K562 (cell line): ENCODE measurements around the gene PCDHGA4. TPM values are rescaled to one million over a fixed set of nuclear protein-coding genes. Genes with fewer than 3 reads are reported as not detected.
A peak's percentile ranks its signal among the peaks of the same experiment; 100 is the strongest.

ENCODE experiments used
- HNRNPLL ChIP-seq: fragments of 200-400 bp; formaldehyde crosslinking; IDR thresholded peaks from 2 replicates; pipeline ENCODE4 v1.6.1; 2017; ENCODE audit warnings: low read length, low read depth, mild to moderate bottlenecking; ENCODE audit not compliant: poor library complexity, severe bottlenecking
- MBD2 ChIP-seq: sonication (generic); IDR thresholded peaks from 2 replicates; pipeline ENCODE4 v1.6.1; 2016; ENCODE audit warnings: low read depth, borderline replicate concordance
- OTX1 ChIP-seq: fragments of 450-650 bp; formaldehyde crosslinking; IDR thresholded peaks from 2 replicates; pipeline ENCODE4 v1.4.0; 2022; ENCODE audit warnings: mild to moderate bottlenecking
- POLR2G ChIP-seq: fragments of 200-400 bp; formaldehyde crosslinking; IDR thresholded peaks from 2 replicates; pipeline ENCODE4 v1.6.1; 2017; ENCODE audit warnings: low read depth, mild to moderate bottlenecking, antibody characterized with exemption, low read length, moderate library complexity
- SNRNP70 ChIP-seq: fragments of 200-400 bp; formaldehyde crosslinking; optimal IDR thresholded peaks from 2 replicates; pipeline ENCODE3; 2017; ENCODE audit warnings: low read depth, low read length
- THRB ChIP-seq: fragments of 450-650 bp; formaldehyde crosslinking; conservative IDR thresholded peaks from 2 replicates; pipeline ENCODE4 v1.4.0; 2022; ENCODE audit warnings: mild to moderate bottlenecking, missing genetic modification characterization
- USF1 ChIP-seq: sonication (generic); formaldehyde crosslinking; IDR thresholded peaks from 2 replicates; pipeline ENCODE4 v1.9.0; 2022; ENCODE audit warnings: mild to moderate bottlenecking, missing genetic modification reagents
- ZNF436 ChIP-seq: fragments of 250-450, 450-650 bp; sonication (Bioruptor Pico); formaldehyde crosslinking; IDR thresholded peaks from 2 replicates; pipeline ENCODE4 v1.7.0; 2020; ENCODE audit warnings: mild to moderate bottlenecking
- ZNF696 ChIP-seq: fragments of 250-450 bp; sonication (Bioruptor Pico); conservative IDR thresholded peaks from 2 replicates; pipeline ENCODE4 v1.4.0; 2020; ENCODE audit warnings: mild to moderate bottlenecking, moderate library complexity
- ZNF764 ChIP-seq: fragments of 250-450 bp; sonication (Bioruptor Pico); IDR thresholded peaks from 2 replicates; pipeline ENCODE4 v1.4.0; 2020; ENCODE audit warnings: low read depth, mild to moderate bottlenecking, moderate library complexity
- polyA plus RNA-seq, 8 experiments: library from polyadenylated mRNA; depleted of rRNA in 4 of 8; stranded (reverse) in 5 of 8; unstranded in 3 of 8; fragments of >200 nt; fragmentation: Nextera tagmentation in 2 of 8; fragmentation: Illumina TruSeq in 1 of 8; extraction: Ambion mirVana in 2 of 8; extraction: Trizol in 1 of 8; gene quantifications; 2 replicates each; pipeline versions ENCODE4 v1.2.1 to v1.2.3, GENCODE V29; 2011 to 2014; ENCODE audit warnings: inconsistent platforms in 1 of 8, missing spikeins in 1 of 8
- total RNA-seq, 7 experiments: library from RNA; depleted of rRNA in 6 of 7; stranded (reverse); fragments of >200 nt in 6 of 7; fragmentation: Illumina TruSeq in 2 of 7; extraction: Trizol in 2 of 7; gene quantifications; 2 replicates each; pipeline versions ENCODE4 v1.2.1 to v1.2.3, GENCODE V29; 2011 to 2021; ENCODE audit warnings: low replicate concordance in 1 of 7
- TF ChIP-seq, protein P1 (sequence below): fragments of 450-650 bp; IDR thresholded peaks from 2 replicates; pipeline ENCODE4 v1.6.1; 2016; ENCODE audit warnings: mild to moderate bottlenecking, moderate library complexity
- TF ChIP-seq, protein P2 (sequence below), 3 experiments: IDR thresholded peaks in 2 of 3; conservative IDR thresholded peaks in 1 of 3; 2 replicates each; pipeline ENCODE4 v1.5.1; 2011 to 2012; ENCODE audit warnings: low read length in 3 of 3, mild to moderate bottlenecking in 3 of 3, control low read depth in 2 of 3, improper control_type of control experiment in 1 of 3, inconsistent platforms in 1 of 3, low read depth in 1 of 3, mixed read lengths in 1 of 3, moderate library complexity in 1 of 3; ENCODE audit not compliant: insufficient read depth in 2 of 3

PCDHGA4 gene
- total and polyA plus RNA-seq, 9 of the 15 experiments (the other 6 are each of a cell fraction or from before 2014, with no cell fraction given), result 0.12 to 0.40 (median 0.36) TPM; not detected in 2

DNA sequence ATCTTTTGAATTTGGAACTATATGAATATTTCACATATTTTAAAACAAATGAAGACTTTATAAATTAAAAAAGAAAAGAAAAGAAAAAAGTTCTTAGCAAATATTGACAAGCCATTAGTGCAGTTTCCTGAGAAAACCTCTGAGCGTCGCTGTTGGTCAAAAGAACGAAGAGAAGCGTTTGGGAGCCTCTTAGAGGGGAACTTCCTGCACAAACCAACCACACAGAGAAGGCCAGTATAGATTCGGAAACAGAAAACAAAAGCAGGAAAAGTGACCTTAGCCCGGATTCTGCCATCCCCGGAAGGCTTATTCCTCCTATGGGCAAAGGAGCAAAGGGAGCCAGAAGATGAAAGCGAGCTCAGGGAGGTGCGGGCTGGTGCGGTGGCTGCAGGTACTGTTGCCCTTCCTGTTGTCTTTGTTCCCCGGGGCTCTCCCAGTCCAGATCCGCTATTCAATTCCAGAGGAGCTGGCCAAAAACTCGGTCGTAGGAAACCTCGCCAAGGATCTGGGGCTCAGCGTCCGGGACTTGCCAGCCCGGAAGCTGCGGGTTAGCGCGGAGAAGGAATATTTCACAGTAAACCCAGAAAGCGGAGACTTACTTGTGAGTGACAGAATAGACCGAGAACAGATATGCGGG lies 5.1 kb downstream of the PCDHGA4 start, which contains the start of gene PCDHGB2 (continued):
- TF ChIP-seq, protein P1, sequence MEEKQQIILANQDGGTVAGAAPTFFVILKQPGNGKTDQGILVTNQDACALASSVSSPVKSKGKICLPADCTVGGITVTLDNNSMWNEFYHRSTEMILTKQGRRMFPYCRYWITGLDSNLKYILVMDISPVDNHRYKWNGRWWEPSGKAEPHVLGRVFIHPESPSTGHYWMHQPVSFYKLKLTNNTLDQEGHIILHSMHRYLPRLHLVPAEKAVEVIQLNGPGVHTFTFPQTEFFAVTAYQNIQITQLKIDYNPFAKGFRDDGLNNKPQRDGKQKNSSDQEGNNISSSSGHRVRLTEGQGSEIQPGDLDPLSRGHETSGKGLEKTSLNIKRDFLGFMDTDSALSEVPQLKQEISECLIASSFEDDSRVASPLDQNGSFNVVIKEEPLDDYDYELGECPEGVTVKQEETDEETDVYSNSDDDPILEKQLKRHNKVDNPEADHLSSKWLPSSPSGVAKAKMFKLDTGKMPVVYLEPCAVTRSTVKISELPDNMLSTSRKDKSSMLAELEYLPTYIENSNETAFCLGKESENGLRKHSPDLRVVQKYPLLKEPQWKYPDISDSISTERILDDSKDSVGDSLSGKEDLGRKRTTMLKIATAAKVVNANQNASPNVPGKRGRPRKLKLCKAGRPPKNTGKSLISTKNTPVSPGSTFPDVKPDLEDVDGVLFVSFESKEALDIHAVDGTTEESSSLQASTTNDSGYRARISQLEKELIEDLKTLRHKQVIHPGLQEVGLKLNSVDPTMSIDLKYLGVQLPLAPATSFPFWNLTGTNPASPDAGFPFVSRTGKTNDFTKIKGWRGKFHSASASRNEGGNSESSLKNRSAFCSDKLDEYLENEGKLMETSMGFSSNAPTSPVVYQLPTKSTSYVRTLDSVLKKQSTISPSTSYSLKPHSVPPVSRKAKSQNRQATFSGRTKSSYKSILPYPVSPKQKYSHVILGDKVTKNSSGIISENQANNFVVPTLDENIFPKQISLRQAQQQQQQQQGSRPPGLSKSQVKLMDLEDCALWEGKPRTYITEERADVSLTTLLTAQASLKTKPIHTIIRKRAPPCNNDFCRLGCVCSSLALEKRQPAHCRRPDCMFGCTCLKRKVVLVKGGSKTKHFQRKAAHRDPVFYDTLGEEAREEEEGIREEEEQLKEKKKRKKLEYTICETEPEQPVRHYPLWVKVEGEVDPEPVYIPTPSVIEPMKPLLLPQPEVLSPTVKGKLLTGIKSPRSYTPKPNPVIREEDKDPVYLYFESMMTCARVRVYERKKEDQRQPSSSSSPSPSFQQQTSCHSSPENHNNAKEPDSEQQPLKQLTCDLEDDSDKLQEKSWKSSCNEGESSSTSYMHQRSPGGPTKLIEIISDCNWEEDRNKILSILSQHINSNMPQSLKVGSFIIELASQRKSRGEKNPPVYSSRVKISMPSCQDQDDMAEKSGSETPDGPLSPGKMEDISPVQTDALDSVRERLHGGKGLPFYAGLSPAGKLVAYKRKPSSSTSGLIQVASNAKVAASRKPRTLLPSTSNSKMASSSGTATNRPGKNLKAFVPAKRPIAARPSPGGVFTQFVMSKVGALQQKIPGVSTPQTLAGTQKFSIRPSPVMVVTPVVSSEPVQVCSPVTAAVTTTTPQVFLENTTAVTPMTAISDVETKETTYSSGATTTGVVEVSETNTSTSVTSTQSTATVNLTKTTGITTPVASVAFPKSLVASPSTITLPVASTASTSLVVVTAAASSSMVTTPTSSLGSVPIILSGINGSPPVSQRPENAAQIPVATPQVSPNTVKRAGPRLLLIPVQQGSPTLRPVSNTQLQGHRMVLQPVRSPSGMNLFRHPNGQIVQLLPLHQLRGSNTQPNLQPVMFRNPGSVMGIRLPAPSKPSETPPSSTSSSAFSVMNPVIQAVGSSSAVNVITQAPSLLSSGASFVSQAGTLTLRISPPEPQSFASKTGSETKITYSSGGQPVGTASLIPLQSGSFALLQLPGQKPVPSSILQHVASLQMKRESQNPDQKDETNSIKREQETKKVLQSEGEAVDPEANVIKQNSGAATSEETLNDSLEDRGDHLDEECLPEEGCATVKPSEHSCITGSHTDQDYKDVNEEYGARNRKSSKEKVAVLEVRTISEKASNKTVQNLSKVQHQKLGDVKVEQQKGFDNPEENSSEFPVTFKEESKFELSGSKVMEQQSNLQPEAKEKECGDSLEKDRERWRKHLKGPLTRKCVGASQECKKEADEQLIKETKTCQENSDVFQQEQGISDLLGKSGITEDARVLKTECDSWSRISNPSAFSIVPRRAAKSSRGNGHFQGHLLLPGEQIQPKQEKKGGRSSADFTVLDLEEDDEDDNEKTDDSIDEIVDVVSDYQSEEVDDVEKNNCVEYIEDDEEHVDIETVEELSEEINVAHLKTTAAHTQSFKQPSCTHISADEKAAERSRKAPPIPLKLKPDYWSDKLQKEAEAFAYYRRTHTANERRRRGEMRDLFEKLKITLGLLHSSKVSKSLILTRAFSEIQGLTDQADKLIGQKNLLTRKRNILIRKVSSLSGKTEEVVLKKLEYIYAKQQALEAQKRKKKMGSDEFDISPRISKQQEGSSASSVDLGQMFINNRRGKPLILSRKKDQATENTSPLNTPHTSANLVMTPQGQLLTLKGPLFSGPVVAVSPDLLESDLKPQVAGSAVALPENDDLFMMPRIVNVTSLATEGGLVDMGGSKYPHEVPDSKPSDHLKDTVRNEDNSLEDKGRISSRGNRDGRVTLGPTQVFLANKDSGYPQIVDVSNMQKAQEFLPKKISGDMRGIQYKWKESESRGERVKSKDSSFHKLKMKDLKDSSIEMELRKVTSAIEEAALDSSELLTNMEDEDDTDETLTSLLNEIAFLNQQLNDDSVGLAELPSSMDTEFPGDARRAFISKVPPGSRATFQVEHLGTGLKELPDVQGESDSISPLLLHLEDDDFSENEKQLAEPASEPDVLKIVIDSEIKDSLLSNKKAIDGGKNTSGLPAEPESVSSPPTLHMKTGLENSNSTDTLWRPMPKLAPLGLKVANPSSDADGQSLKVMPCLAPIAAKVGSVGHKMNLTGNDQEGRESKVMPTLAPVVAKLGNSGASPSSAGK, result no peak
- TF ChIP-seq SNRNP70 (no peak), HNRNPLL (no peak), THRB (CRISPR knock-in tag) (no peak), USF1 (CRISPR knock-in tag) (no peak), POLR2G (no peak), ZNF696 (CRISPR knock-in tag) (no peak), ZNF436 (no peak), ZNF764 (CRISPR knock-in tag) (no peak), MBD2 (no peak), OTX1 (CRISPR knock-in tag) (no peak)
- TF ChIP-seq, protein P2, sequence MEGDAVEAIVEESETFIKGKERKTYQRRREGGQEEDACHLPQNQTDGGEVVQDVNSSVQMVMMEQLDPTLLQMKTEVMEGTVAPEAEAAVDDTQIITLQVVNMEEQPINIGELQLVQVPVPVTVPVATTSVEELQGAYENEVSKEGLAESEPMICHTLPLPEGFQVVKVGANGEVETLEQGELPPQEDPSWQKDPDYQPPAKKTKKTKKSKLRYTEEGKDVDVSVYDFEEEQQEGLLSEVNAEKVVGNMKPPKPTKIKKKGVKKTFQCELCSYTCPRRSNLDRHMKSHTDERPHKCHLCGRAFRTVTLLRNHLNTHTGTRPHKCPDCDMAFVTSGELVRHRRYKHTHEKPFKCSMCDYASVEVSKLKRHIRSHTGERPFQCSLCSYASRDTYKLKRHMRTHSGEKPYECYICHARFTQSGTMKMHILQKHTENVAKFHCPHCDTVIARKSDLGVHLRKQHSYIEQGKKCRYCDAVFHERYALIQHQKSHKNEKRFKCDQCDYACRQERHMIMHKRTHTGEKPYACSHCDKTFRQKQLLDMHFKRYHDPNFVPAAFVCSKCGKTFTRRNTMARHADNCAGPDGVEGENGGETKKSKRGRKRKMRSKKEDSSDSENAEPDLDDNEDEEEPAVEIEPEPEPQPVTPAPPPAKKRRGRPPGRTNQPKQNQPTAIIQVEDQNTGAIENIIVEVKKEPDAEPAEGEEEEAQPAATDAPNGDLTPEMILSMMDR (IDR thresholded peaks at IDR 0.05 in 2 of 3, conservative IDR thresholded peaks at IDR 0.05 in 1 of 3; ENCODE audit: insufficient read depth in 2 of 3, low read depth in 1 of 3, low read length in 3 of 3), result peak; percentile 58 to 70 (median 68)
